Measurements from ENCODE around the gene HS1BP3. TPM values are rescaled to one million over a fixed set of nuclear protein-coding genes. Genes with fewer than 3 reads are reported as not detected.
A peak's percentile ranks its signal among the peaks of the same experiment; 100 is the strongest.

HS1BP3 gene
- total and polyA plus RNA-seq, 2 of the 13 experiments (the other 11 are each of a cell fraction or from before 2014, with no cell fraction given) = 15.2 to 22.0 TPM

DNA sequence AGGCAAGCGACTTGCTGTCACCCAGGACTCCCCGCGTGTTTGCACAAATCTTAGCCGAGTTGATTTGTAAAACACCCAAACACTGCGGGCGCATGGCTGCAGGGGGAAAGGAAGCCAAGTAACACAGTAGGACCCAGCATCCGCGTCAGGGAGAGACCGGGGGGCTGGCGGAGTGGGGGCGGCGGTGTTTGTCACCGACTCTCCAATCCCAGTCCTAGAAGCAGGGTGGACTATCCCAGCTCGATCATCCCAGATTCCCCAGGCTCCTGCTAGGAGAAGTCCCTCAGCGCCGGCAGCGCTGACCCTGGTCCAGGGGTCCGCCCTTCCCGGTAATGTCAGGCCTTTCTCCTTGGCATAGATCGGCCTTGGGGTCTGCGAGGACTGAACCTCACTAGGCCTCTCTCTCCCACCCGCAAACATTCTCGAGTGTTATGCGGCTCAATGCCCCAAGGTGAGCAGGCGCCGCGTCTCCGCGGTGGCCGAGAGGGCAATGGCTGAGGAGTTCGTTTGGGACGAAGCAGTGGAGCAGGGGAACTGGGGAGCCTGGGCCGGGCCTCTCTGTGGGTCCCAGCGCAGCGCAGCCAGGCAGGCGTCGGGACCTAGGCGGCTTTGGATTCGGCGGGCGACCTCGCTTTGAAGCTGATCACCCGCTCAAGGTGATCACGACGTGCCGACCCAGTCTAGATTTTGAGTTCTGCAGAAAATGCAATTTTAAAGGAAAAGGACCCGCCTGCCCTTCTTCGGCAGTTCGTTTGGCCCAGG is 14.5 kb upstream of the HS1BP3 start (continued):
- TF ChIP-seq, protein P1, sequence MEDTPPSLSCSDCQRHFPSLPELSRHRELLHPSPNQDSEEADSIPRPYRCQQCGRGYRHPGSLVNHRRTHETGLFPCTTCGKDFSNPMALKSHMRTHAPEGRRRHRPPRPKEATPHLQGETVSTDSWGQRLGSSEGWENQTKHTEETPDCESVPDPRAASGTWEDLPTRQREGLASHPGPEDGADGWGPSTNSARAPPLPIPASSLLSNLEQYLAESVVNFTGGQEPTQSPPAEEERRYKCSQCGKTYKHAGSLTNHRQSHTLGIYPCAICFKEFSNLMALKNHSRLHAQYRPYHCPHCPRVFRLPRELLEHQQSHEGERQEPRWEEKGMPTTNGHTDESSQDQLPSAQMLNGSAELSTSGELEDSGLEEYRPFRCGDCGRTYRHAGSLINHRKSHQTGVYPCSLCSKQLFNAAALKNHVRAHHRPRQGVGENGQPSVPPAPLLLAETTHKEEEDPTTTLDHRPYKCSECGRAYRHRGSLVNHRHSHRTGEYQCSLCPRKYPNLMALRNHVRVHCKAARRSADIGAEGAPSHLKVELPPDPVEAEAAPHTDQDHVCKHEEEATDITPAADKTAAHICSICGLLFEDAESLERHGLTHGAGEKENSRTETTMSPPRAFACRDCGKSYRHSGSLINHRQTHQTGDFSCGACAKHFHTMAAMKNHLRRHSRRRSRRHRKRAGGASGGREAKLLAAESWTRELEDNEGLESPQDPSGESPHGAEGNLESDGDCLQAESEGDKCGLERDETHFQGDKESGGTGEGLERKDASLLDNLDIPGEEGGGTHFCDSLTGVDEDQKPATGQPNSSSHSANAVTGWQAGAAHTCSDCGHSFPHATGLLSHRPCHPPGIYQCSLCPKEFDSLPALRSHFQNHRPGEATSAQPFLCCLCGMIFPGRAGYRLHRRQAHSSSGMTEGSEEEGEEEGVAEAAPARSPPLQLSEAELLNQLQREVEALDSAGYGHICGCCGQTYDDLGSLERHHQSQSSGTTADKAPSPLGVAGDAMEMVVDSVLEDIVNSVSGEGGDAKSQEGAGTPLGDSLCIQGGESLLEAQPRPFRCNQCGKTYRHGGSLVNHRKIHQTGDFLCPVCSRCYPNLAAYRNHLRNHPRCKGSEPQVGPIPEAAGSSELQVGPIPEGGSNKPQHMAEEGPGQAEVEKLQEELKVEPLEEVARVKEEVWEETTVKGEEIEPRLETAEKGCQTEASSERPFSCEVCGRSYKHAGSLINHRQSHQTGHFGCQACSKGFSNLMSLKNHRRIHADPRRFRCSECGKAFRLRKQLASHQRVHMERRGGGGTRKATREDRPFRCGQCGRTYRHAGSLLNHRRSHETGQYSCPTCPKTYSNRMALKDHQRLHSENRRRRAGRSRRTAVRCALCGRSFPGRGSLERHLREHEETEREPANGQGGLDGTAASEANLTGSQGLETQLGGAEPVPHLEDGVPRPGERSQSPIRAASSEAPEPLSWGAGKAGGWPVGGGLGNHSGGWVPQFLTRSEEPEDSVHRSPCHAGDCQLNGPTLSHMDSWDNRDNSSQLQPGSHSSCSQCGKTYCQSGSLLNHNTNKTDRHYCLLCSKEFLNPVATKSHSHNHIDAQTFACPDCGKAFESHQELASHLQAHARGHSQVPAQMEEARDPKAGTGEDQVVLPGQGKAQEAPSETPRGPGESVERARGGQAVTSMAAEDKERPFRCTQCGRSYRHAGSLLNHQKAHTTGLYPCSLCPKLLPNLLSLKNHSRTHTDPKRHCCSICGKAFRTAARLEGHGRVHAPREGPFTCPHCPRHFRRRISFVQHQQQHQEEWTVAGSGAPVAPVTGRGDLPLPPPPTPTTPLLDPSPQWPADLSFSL (CRISPR knock-in tag; IDR thresholded peaks at IDR 0.05) = 0 out of 2 replicates have a peak, but pooled peaks have one; percentile 44
- TF ChIP-seq ZNF225 (CRISPR knock-in tag; IDR thresholded peaks at IDR 0.05) (peak; percentile 6; the same call in 1 of the 2 replicates), PAWR (CRISPR knock-in tag; IDR thresholded peaks at IDR 0.05; ENCODE audit: borderline replicate concordance) (no peak)
- TF ChIP-seq, protein P2, sequence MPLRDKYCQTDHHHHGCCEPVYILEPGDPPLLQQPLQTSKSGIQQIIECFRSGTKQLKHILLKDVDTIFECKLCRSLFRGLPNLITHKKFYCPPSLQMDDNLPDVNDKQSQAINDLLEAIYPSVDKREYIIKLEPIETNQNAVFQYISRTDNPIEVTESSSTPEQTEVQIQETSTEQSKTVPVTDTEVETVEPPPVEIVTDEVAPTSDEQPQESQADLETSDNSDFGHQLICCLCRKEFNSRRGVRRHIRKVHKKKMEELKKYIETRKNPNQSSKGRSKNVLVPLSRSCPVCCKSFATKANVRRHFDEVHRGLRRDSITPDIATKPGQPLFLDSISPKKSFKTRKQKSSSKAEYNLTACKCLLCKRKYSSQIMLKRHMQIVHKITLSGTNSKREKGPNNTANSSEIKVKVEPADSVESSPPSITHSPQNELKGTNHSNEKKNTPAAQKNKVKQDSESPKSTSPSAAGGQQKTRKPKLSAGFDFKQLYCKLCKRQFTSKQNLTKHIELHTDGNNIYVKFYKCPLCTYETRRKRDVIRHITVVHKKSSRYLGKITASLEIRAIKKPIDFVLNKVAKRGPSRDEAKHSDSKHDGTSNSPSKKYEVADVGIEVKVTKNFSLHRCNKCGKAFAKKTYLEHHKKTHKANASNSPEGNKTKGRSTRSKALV (CRISPR knock-in tag; IDR thresholded peaks at IDR 0.05) = 0 out of 2 replicates have a peak, but pooled peaks have one; percentile 1

Data from HepG2 (cell line).